HEK293 (cell line): ENCODE results near the gene PRRT2.
A peak's percentile ranks its signal among the peaks of the same experiment; 100 is the strongest.

Source experiments
- CTCF ChIA-PET: fragments of 350-600 bp; formaldehyde crosslinking; extraction: SDS; loops from one replicate; lab custom pipeline; 2021; ENCODE audit warnings: antibody characterized with exemption; lab: Yijun Ruan, JAX
- POLR2A ChIA-PET: fragments of 300-600 bp; formaldehyde crosslinking; extraction: SDS; loops from one replicate; lab custom pipeline; 2020; ENCODE audit warnings: antibody characterized with exemption, inconsistent platforms; lab: Yijun Ruan, JAX
- H3K27ac ChIP-seq: fragments of 200-500 bp; sonication (Bioruptor generic); 2 replicates; pipeline ENCODE4 v1.5.1; 2014; ENCODE audit warnings: low read depth, low read length, control low read depth, inconsistent platforms; ENCODE audit errors: extremely low read depth
- H3K36me3 ChIP-seq, 2 experiments: fragments of 200-500 bp in 1 of 2; sonication (Bioruptor generic) in 1 of 2; 1 replicate in 1 of 2; 2 replicates in 1 of 2; pipeline ENCODE4 v1.5.1; 2014 to 2017; ENCODE audit warnings: inconsistent platforms in 2 of 2, low read length in 2 of 2; ENCODE audit not compliant: control insufficient read depth in 2 of 2, insufficient read depth in 1 of 2
- H3K4me1 ChIP-seq: fragments of 200-500 bp; sonication (Bioruptor generic); 2 replicates; pipeline ENCODE4 v1.5.1; 2014; ENCODE audit warnings: mild to moderate bottlenecking, low read length, inconsistent platforms; ENCODE audit not compliant: control insufficient read depth, insufficient read depth
- H3K4me3 ChIP-seq: 2 replicates; pipeline ENCODE4 v1.5.1; 2011; ENCODE audit warnings: low read depth, mild to moderate bottlenecking, control low read depth, low read length, moderate library complexity
- H3K9me3 ChIP-seq: fragments of 200-500 bp; sonication (Bioruptor generic); 2 replicates; pipeline ENCODE4 v1.5.1; 2014; ENCODE audit warnings: low read depth, low read length, inconsistent platforms; ENCODE audit not compliant: control insufficient read depth, insufficient read depth
- EGR2 ChIP-seq: fragments of 450-650 bp; formaldehyde crosslinking; IDR thresholded peaks from 2 replicates; pipeline ENCODE4 v1.5.1; 2016; ENCODE audit warnings: low read depth, missing biosample characterization, missing genetic modification characterization
- TCF7L2 ChIP-seq: IDR thresholded peaks from 2 replicates; pipeline ENCODE4 v1.6.1; 2011; ENCODE audit warnings: low read depth, mild to moderate bottlenecking, inconsistent platforms, low read length, moderate library complexity, borderline replicate concordance
- TRIM28 ChIP-seq: IDR thresholded peaks from 2 replicates; pipeline ENCODE4 v1.6.1; 2011; ENCODE audit warnings: low read length, control low read depth, borderline replicate concordance
- WT1 ChIP-seq: fragments of 450-650 bp; formaldehyde crosslinking; IDR thresholded peaks from 2 replicates; pipeline ENCODE4 v1.5.1; 2016; ENCODE audit warnings: missing biosample characterization, missing genetic modification characterization
- ZNF121 ChIP-seq: fragments of 450-650 bp; formaldehyde crosslinking; IDR thresholded peaks from 2 replicates; pipeline ENCODE4 v1.5.1; 2016; ENCODE audit warnings: missing biosample characterization, missing genetic modification characterization
- ZNF157 ChIP-seq: fragments of 450-650 bp; formaldehyde crosslinking; IDR thresholded peaks from 2 replicates; pipeline ENCODE4 v1.5.1; 2016; ENCODE audit warnings: missing biosample characterization, missing genetic modification characterization
- ZNF169 ChIP-seq: fragments of 450-650 bp; formaldehyde crosslinking; IDR thresholded peaks from 2 replicates; pipeline ENCODE4 v1.5.1; 2016; ENCODE audit warnings: missing biosample characterization, missing genetic modification characterization
- ZNF394 ChIP-seq: fragments of 450-650 bp; formaldehyde crosslinking; IDR thresholded peaks from 2 replicates; pipeline ENCODE4 v1.5.1; 2016; ENCODE audit warnings: missing biosample characterization, missing genetic modification characterization, mild to moderate bottlenecking, moderate library complexity, borderline replicate concordance
- ZNF529 ChIP-seq: fragments of 450-650 bp; formaldehyde crosslinking; IDR thresholded peaks from 2 replicates; pipeline ENCODE4 v1.5.1; 2017; ENCODE audit warnings: missing genetic modification characterization, missing biosample characterization; ENCODE audit not compliant: insufficient replicate concordance
- ZNF571 ChIP-seq: fragments of 450-650 bp; formaldehyde crosslinking; IDR thresholded peaks from 2 replicates; pipeline ENCODE4 v1.5.0; 2017; ENCODE audit warnings: missing biosample characterization, missing genetic modification characterization
- ZNF677 ChIP-seq: fragments of 450-650 bp; IDR thresholded peaks from 2 replicates; pipeline ENCODE4 v1.5.0; 2018; ENCODE audit warnings: missing biosample characterization, mild to moderate bottlenecking, missing genetic modification characterization, moderate library complexity
- ZSCAN16 ChIP-seq: fragments of 450-650 bp; formaldehyde crosslinking; IDR thresholded peaks from 2 replicates; pipeline ENCODE4 v1.5.1; 2016; ENCODE audit warnings: missing biosample characterization, missing genetic modification characterization
- TF ChIP-seq, protein P1 (sequence below): sonication (generic); formaldehyde crosslinking; IDR thresholded peaks from 2 replicates; pipeline ENCODE4 v1.8.1; 2022; ENCODE audit warnings: mild to moderate bottlenecking, moderate library complexity, missing genetic modification reagents
- TF ChIP-seq, protein P2 (sequence below): fragments of 450-650 bp; formaldehyde crosslinking; conservative IDR thresholded peaks from 2 replicates; pipeline ENCODE4 v1.5.1; 2016; ENCODE audit warnings: low read depth, missing biosample characterization, missing genetic modification characterization

The PRRT2 gene

DNA sequence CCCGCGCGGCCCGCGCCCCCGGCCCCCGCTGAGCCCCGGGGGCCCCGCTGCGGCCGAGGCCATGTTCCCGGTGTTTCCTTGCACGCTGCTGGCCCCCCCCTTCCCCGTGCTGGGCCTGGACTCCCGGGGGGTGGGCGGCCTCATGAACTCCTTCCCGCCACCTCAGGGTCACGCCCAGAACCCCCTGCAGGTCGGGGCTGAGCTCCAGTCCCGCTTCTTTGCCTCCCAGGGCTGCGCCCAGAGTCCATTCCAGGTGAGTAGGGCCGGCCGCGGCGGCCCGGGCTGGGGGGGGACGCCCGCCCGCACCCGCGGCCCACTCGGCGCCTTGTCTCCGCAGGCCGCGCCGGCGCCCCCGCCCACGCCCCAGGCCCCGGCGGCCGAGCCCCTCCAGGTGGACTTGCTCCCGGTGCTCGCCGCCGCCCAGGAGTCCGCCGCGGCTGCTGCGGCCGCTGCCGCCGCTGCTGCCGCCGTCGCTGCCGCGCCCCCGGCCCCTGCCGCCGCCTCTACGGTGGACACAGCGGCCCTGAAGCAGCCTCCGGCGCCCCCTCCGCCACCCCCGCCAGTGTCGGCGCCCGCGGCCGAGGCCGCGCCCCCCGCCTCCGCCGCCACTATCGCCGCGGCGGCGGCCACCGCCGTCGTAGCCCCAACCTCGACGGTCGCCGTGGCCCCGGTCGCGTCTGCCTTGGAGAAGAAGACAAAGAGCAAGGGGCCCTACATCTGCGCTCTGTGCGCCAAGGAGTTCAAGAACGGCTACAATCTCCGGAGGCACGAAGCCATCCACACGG lies 5.2 kb upstream of the PRRT2 start:
- ChIA-PET CTCF (interaction anchor here (0.7 to 3.0 kb wide), 9 partner anchors 9 to 1240 kb away, joined by 3 to 23 read pairs (median 4); partner anchors contain the start of genes HIRIP3, INO80E, MVP and PAGR1), POLR2A (interaction anchor here (0.6 to 4.0 kb wide), 20 partner anchors 10 to 1227 kb away, joined by 3 to 106 read pairs (median 4); partner anchors contain the start of genes ALDOA, ASPHD1, HIRIP3 and KCTD13)
- TF ChIP-seq ZNF121, result no peak
- TF ChIP-seq, protein P1, sequence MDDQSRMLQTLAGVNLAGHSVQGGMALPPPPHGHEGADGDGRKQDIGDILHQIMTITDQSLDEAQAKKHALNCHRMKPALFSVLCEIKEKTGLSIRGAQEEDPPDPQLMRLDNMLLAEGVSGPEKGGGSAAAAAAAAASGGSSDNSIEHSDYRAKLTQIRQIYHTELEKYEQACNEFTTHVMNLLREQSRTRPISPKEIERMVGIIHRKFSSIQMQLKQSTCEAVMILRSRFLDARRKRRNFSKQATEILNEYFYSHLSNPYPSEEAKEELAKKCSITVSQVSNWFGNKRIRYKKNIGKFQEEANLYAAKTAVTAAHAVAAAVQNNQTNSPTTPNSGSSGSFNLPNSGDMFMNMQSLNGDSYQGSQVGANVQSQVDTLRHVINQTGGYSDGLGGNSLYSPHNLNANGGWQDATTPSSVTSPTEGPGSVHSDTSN, result peak; percentile 61; the same call in 1 of the 2 replicates
- Histone ChIP-seq H3K4me1 (peaks cover 17% of the 10 kb centered on the region), H3K4me3 (peak overlapping the region; percentile 67), H3K27ac (peak overlapping the region; percentile 100), H3K36me3 (peaks cover 0 to 59% of the 10 kb centered on the region in 2 experiments; a peak in 2 of 3 replicates), H3K9me3 (no peaks in the 10 kb centered on the region)

DNA sequence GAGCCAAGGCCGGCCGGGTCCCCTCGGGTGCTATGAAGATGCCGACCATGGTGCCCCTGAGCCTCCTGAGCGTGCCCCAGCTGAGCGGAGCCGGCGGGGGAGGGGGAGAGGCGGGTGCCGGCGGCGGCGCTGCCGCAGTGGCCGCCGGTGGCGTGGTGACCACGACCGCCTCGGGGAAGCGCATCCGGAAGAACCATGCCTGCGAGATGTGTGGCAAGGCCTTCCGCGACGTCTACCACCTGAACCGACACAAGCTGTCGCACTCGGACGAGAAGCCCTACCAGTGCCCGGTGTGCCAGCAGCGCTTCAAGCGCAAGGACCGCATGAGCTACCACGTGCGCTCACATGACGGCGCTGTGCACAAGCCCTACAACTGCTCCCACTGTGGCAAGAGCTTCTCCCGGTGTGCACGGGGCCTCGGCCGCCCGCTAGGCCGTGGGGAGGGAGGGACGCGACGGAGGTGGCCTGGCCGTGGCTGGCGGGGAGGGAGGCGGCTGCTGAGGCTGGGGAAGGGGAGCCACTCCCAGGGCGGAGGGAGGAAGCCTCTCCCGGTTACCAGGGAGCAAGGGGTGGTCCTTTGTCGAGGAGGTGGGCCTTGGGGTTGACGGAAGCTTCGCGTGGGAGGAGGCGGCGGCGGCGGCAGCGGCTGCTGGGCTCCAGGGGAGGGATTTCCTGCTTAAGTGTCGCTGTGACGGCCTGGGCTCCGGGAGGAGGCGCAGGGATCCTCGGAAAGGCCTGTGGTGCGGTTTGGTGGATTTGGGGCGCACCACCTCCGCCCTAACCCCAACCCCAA lies 4.4 kb upstream of the PRRT2 start:
- H3K4me3 ChIP-seq, result peak overlapping the region; percentile 67
- H3K9me3 ChIP-seq, result no peaks in the 10 kb centered on the region
- ChIA-PET POLR2A (interaction anchor here (0.7 to 4.0 kb wide), 14 partner anchors 11 to 211 kb away, joined by 3 to 106 read pairs (median 6); partner anchors contain the start of genes ASPHD1, KCTD13, KIF22 and MVP), CTCF (interaction anchor here (0.6 to 3.0 kb wide), 13 partner anchors 8 to 1170 kb away, joined by 3 to 23 read pairs (median 3); partner anchors contain the start of genes HIRIP3, INO80E, MVP and PAGR1)
- peaks cover 17% of the 10 kb centered on the region for H3K4me1 ChIP-seq
- H3K27ac ChIP-seq, result peak overlapping the region; percentile 100
- TF ChIP-seq ZNF394 (tag by site-specific recombination) (no peak), TRIM28 (peak; percentile 59; the same call in 1 of the 2 replicates)
- TF ChIP-seq, protein P2, sequence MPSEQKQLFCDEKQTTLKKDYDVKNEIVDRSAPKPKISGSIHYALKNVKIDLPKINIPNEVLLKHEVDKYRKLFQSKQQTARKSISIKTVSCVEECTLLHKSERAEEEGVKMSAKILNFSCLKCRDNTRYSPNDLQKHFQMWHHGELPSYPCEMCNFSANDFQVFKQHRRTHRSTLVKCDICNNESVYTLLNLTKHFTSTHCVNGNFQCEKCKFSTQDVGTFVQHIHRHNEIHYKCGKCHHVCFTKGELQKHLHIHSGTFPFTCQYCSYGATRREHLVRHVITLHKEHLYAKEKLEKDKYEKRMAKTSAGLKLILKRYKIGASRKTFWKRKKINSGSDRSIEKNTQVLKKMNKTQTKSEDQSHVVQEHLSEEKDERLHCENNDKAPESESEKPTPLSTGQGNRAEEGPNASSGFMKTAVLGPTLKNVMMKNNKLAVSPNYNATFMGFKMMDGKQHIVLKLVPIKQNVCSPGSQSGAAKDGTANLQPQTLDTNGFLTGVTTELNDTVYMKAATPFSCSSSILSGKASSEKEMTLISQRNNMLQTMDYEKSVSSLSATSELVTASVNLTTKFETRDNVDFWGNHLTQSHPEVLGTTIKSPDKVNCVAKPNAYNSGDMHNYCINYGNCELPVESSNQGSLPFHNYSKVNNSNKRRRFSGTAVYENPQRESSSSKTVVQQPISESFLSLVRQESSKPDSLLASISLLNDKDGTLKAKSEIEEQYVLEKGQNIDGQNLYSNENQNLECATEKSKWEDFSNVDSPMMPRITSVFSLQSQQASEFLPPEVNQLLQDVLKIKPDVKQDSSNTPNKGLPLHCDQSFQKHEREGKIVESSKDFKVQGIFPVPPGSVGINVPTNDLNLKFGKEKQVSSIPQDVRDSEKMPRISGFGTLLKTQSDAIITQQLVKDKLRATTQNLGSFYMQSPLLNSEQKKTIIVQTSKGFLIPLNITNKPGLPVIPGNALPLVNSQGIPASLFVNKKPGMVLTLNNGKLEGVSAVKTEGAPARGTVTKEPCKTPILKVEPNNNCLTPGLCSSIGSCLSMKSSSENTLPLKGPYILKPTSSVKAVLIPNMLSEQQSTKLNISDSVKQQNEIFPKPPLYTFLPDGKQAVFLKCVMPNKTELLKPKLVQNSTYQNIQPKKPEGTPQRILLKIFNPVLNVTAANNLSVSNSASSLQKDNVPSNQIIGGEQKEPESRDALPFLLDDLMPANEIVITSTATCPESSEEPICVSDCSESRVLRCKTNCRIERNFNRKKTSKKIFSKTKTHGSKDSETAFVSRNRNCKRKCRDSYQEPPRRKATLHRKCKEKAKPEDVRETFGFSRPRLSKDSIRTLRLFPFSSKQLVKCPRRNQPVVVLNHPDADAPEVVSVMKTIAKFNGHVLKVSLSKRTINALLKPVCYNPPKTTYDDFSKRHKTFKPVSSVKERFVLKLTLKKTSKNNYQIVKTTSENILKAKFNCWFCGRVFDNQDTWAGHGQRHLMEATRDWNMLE (tag by site-specific recombination), result no peak
- peaks cover 0 to 54% of the 10 kb centered on the region in 2 experiments; a peak in 2 of 3 replicates for H3K36me3 ChIP-seq

DNA sequence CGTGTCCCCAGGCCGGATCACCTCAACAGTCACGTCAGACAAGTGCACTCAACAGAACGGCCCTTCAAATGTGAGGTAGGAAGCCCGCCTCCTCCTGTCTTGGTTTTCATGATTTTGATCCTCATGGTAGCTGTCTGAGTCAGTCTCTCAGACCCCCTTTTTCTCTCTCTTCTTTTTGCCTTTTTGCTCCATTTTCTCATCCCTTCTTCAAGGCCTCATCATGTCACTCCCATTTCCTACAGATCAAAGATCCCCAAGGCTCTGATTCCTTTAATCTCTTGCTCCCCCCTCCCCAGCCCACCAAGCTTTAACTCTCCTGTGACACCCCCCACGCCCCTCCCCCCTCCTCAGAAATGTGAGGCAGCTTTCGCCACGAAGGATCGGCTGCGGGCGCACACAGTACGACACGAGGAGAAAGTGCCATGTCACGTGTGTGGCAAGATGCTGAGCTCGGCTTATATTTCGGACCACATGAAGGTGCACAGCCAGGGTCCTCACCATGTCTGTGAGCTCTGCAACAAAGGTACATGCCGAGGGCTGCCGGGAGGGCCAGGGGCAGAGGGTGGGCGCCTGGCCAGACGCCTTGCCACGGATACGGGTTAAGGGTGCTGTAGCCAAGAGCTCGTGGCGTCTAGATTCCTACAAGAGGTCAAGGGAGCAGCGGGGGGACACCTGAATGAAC lies 3.6 kb upstream of the PRRT2 start:
- TF ChIP-seq ZSCAN16 (tag by site-specific recombination) (no peak), WT1 (tag by site-specific recombination) (no peak), ZNF677 (tag by site-specific recombination) (no peak), EGR2 (tag by site-specific recombination) (no peak), ZNF529 (tag by site-specific recombination) (no peak), TCF7L2 (no peak), ZNF169 (tag by site-specific recombination) (no peak), ZNF157 (tag by site-specific recombination) (no peak), ZNF571 (tag by site-specific recombination) (no peak)
- Histone ChIP-seq H3K9me3 (no peaks in the 10 kb centered on the region), H3K36me3 (peaks cover 0 to 46% of the 10 kb centered on the region in 2 experiments; a peak in 2 of 3 replicates), H3K27ac (peak overlapping the region; percentile 100), H3K4me3 (peak overlapping the region; percentile 67), H3K4me1 (peaks cover 17% of the 10 kb centered on the region)
- ChIA-PET POLR2A (interaction anchor here (0.7 to 4.0 kb wide), 12 partner anchors 10 to 210 kb away, joined by 3 to 106 read pairs (median 8); partner anchors contain the start of genes ASPHD1, KCTD13, KIF22 and MVP), CTCF (interaction anchor here (0.6 to 3.0 kb wide), 10 partner anchors 10 to 1170 kb away, joined by 3 to 23 read pairs (median 4); partner anchors contain the start of genes HIRIP3, INO80E and MVP)
